ENCODE results near the gene CHRNA4. TPM values are rescaled to one million over a fixed set of nuclear protein-coding genes. Genes with fewer than 3 reads are reported as not detected.

CHRNA4 gene
- polyA plus RNA-seq, 1 donor from 2014 or later = not detected

GRCh38 chr20:63376283-63377250 is 15.4 kb upstream of the CHRNA4 start:
- Mint-ChIP-seq H3K27me3 (peaks cover 12% of the 10 kb centered on the region), H3K9me3 (no peaks in the 10 kb centered on the region), H3K36me3 (no peaks in the 10 kb centered on the region), H3K4me3 (no peak overlapping the region), H3K27ac (no peak overlapping the region), H3K4me1 (no peaks in the 10 kb centered on the region)

- H3K27me3 Mint-ChIP-seq = peaks cover 12% of the 10 kb centered on the region
- H3K27ac Mint-ChIP-seq = no peak overlapping the region
- no peaks in the 10 kb centered on the region for H3K36me3 Mint-ChIP-seq
- H3K4me3 Mint-ChIP-seq = no peak overlapping the region
- H3K4me1 Mint-ChIP-seq = no peaks in the 10 kb centered on the region
- H3K9me3 Mint-ChIP-seq = no peaks in the 10 kb centered on the region
Observed at GRCh38 chr20:63375438-63375837, 14.3 kb upstream of the CHRNA4 start.

GRCh38 chr20:63374504-63374903 is 13.4 kb upstream of the CHRNA4 start:
- Mint-ChIP-seq H3K27ac (no peak overlapping the region), H3K36me3 (no peaks in the 10 kb centered on the region)

GRCh38 chr20:63373996-63374395 is 12.8 kb upstream of the CHRNA4 start:
- Mint-ChIP-seq H3K4me1 (no peaks in the 10 kb centered on the region), H3K27me3 (peaks cover 11% of the 10 kb centered on the region), H3K27ac (no peak overlapping the region), H3K36me3 (no peaks in the 10 kb centered on the region), H3K4me3 (no peak overlapping the region), H3K9me3 (peaks cover 0 to 1% (median 0%) of the 10 kb centered on the region in 3 donors)

More at GRCh38 chr20:63374504-63374903, 13.4 kb upstream of the CHRNA4 start:
- Mint-ChIP-seq H3K9me3 (no peaks in the 10 kb centered on the region), H3K4me1 (no peaks in the 10 kb centered on the region), H3K27me3 (peaks cover 10% of the 10 kb centered on the region), H3K4me3 (no peak overlapping the region)

- Mint-ChIP-seq H3K27ac (no peak overlapping the region), H3K4me3 (no peak overlapping the region), H3K27me3 (peaks cover 12% of the 10 kb centered on the region), H3K4me1 (no peaks in the 10 kb centered on the region), H3K36me3 (no peaks in the 10 kb centered on the region), H3K9me3 (peaks cover 0 to 1% (median 0%) of the 10 kb centered on the region in 3 donors)
Observed at GRCh38 chr20:63372971-63373885, 12.1 kb upstream of the CHRNA4 start.

GRCh38 chr20:63371291-63371865 is 10.2 kb upstream of the CHRNA4 start:
- Mint-ChIP-seq H3K27me3 (peaks cover 11% of the 10 kb centered on the region), H3K9me3 (peaks cover 0 to 1% (median 0%) of the 10 kb centered on the region in 3 donors), H3K4me1 (no peaks in the 10 kb centered on the region), H3K27ac (no peak overlapping the region), H3K36me3 (no peaks in the 10 kb centered on the region), H3K4me3 (peak overlapping the region in 1 of 4 donors; percentile 39)

- peaks cover 11% of the 10 kb centered on the region for H3K27me3 Mint-ChIP-seq
- H3K4me1 Mint-ChIP-seq = no peaks in the 10 kb centered on the region
- H3K4me3 Mint-ChIP-seq = no peak overlapping the region
- no peak overlapping the region for H3K27ac Mint-ChIP-seq
- H3K36me3 Mint-ChIP-seq = no peaks in the 10 kb centered on the region
- peaks cover 0 to 1% (median 0%) of the 10 kb centered on the region in 3 donors for H3K9me3 Mint-ChIP-seq
Observed at GRCh38 chr20:63370618-63371187, 9.6 kb upstream of the CHRNA4 start.

- Mint-ChIP-seq H3K27me3 (peaks cover 11% of the 10 kb centered on the region), H3K27ac (no peak overlapping the region), H3K9me3 (peaks cover 0 to 1% (median 0%) of the 10 kb centered on the region in 3 donors), H3K36me3 (no peaks in the 10 kb centered on the region), H3K4me1 (no peaks in the 10 kb centered on the region), H3K4me3 (no peak overlapping the region)
Observed at GRCh38 chr20:63369724-63370617, 8.8 kb upstream of the CHRNA4 start.

GRCh38 chr20:63369024-63369530 is 7.9 kb upstream of the CHRNA4 start:
- Mint-ChIP-seq H3K27ac (no peak overlapping the region), H3K4me1 (no peaks in the 10 kb centered on the region), H3K36me3 (no peaks in the 10 kb centered on the region), H3K4me3 (no peak overlapping the region), H3K27me3 (peaks cover 11% of the 10 kb centered on the region), H3K9me3 (peaks cover 0 to 1% (median 0%) of the 10 kb centered on the region in 3 donors)

GRCh38 chr20:63368151-63368550 is 7.0 kb upstream of the CHRNA4 start:
- peaks cover 15% of the 10 kb centered on the region for H3K27me3 Mint-ChIP-seq
- no peaks in the 10 kb centered on the region for H3K36me3 Mint-ChIP-seq

GRCh38 chr20:63367446-63368055 is 6.4 kb upstream of the CHRNA4 start:
- Mint-ChIP-seq H3K4me3 (no peak overlapping the region), H3K4me1 (peaks cover 0 to under 1% (median 0%) of the 10 kb centered on the region in 3 donors), H3K36me3 (no peaks in the 10 kb centered on the region), H3K9me3 (peaks cover 0 to 1% (median 0%) of the 10 kb centered on the region in 3 donors), H3K27me3 (peaks cover 17% of the 10 kb centered on the region), H3K27ac (no peak overlapping the region)

More at GRCh38 chr20:63368151-63368550, 7.0 kb upstream of the CHRNA4 start:
- Mint-ChIP-seq H3K4me3 (no peak overlapping the region), H3K4me1 (no peaks in the 10 kb centered on the region), H3K27ac (no peak overlapping the region), H3K9me3 (peaks cover 0 to 1% (median 0%) of the 10 kb centered on the region in 3 donors)

GRCh38 chr20:63366390-63367365 is 5.5 kb upstream of the CHRNA4 start:
- Mint-ChIP-seq H3K9me3 (peaks cover 0 to 1% (median 0%) of the 10 kb centered on the region in 3 donors), H3K27me3 (peaks cover 19% of the 10 kb centered on the region), H3K4me3 (no peak overlapping the region), H3K4me1 (peaks cover 0 to 2% (median 0%) of the 10 kb centered on the region in 3 donors), H3K27ac (no peak overlapping the region), H3K36me3 (no peaks in the 10 kb centered on the region)
